HG02885 (cell line): ENCODE results near the gene PCK2.

Experiments
- ATAC-seq: cut with Tn5 transposase; IDR thresholded peaks from one replicate; pipeline ENCODE4 v1.9.1; 2021; ENCODE audit warnings: mild to moderate bottlenecking; ENCODE audit not compliant: unreplicated experiment, poor library complexity

Gene PCK2

DNA sequence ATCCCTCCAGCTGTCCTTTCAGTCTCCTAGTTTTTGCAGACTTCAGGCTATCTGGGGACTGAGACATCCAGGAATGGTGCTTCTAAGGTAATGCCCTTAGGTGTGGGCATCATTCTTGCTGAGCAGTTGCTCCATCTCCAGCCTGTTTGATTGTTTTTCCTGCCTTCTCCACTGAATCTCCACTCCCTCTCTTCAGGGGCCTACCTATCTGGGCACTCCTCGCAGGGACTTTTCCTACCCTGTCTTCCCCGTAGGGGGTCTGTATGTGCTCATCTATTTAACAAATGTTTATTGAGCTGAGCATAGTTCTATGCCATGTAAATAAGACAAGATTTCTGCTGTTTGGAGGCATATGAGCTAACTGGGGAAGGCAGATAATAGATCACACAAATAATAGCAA, 38.9 kb downstream of the PCK2 start:
- no peak for ATAC-seq

DNA sequence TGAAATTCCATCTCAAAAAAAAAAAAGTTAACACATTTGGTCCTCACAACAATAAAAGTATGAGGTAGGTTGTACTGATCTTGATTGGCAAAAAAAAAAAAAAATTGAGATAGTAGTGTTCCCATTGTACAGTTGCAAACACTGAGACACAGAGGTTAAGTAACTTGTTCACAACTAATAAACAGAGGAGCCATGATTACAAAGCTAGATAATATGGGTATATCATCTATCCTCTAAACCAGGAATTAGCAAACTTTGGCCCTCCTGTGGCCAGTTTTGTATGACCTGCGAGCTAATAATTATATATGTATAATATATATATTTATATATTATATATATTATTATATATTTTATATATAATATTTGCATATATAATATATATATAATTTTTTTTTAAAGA, 39.6 kb downstream of the PCK2 start:
- no peak for ATAC-seq

GRCh38 chr14:24135584-24135833, 41.4 kb downstream of the PCK2 start:
- peak; percentile 1 for ATAC-seq

GRCh38 chr14:24135834-24136683, 41.9 kb downstream of the PCK2 start, which contains the start of gene PSME1:
PSME1 (plus strand) TSS chr14:24136194; CDS start chr14:24136263, 69 bp downstream.
- peak; percentile 89 for ATAC-seq

DNA sequence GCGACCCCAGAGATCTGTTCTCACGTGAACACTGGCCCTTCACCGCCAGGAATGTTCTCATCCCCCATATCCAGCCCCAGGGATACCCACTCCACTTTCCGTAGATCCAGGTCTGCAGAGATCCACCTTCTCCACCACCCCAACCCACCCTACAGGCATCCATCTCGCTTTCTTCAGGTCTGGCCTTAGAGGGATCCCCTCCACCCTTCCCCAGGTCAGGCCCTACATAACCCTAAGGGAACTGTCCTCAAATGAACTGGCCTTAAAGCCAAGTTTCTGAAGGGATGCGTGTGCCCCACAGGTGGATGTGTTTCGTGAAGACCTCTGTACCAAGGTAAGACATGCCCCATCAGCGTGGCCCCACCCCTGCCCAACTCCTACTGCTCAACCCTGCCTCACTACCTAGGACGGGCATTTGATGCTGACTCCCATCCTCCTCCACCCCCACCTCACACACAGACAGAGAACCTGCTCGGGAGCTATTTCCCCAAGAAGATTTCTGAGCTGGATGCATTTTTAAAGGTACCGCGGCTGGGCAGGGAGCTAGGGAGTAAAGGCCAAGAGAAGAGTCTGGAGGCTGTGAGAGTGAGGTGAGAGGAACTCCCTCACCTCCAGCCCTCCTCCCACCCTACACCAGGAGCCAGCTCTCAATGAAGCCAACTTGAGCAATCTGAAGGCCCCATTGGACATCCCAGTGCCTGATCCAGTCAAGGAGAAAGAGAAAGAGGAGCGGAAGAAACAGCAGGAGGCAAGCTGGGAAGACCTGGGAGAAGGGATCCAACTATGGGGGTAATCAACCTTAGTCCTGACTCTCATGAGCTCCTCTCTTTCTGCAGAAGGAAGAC, 42.8 kb downstream of the PCK2 start:
- ATAC-seq, result no peak

DNA sequence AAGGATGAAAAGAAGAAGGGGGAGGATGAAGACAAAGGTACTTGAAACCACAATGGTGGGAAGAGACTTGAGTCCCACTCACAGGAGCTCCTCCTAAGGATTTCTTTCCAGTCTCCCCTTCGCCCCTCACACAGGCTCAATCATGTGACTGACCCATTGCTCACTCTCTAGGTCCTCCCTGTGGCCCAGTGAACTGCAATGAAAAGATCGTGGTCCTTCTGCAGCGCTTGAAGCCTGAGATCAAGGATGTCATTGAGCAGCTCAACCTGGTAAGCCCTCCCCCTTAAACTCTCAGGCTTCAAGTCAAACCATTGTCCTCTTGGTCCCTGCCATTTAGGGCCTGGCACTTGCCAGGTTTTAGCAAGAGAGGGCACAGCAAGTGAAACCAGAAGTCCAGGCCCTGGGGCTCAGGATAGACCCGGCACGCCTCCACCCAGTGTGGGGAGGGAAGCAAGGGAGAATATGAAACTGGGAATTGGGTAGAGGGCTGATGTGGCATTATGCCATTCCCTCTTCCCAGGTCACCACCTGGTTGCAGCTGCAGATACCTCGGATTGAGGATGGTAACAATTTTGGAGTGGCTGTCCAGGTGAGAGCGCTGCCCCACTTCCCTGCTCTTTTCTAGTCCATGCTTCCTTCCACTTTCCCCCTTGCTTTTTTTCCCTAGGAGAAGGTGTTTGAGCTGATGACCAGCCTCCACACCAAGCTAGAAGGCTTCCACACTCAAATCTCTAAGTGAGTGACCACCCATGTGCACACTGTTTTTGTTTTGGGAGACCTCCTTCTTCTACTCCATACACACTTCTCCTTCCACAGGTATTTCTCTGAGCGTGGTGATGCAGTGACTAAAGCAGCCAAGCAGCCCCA, 43.7 kb downstream of the PCK2 start:
- no peak for ATAC-seq

DNA sequence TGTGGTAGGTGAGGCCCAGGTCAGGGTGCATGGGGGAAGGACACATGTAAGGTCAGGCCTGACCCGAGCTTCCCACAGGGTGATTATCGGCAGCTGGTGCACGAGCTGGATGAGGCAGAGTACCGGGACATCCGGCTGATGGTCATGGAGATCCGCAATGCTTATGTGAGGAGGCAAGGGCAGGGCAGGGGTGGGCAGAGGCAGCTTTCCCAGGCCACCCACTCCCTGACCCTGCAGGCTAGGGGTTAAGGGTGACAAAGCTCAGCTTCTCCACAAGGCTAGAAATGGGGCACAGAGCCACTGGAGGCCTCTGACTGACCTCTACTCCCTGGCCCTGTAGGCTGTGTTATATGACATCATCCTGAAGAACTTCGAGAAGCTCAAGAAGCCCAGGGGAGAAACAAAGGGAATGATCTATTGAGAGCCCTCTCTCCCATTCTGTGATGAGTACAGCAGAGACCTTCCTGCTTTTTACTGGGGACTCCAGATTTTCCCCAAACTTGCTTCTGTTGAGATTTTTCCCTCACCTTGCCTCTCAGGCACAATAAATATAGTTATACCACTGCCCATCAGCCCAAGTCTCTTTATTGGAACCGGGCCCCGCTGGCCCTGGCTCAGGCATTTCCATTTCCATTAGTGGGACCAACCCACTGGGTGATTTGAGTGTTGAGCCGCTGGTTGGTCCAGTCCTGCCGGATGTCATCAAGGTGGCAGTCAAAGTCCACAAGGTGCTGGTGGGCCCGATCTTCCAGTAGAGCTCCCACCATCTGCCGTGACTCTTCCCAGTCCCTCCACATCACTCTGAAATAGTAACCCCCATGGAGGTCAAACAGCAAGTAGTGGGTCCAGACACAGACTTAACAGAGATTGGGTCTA, 44.5 kb downstream of the PCK2 start:
- no peak for ATAC-seq

DNA sequence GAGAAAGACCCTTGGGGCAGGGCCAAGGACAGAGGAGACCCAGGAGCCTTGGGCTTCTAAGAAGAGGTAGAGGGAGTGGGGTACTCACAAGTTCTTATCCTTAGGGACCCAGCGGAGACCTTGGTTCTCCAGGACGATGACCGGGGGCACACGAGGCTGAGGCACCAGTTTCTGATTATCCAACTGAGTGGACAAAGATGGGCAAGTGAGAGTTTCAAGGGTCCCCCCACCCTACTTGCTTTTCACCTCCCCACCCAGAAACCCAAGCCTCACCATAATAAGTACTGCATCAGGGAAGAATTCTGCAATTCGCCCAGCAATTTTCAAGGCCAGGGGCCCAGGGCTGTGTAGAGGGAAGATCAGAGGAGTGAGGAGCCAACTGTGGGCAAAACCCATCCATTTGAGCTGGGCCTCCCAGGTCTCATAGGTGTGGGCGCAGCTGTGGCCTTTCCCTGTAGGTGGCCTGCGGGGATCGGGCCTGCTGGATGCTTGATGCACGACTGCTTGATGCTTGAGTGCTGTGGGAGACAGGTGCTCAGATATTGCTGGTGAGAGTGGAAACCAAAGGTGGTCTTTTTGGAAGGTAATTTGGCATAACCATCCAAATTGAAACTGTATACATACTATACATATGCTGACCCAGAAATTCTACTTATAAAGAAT, 45.3 kb downstream of the PCK2 start:
- ATAC-seq, result no peak

DNA sequence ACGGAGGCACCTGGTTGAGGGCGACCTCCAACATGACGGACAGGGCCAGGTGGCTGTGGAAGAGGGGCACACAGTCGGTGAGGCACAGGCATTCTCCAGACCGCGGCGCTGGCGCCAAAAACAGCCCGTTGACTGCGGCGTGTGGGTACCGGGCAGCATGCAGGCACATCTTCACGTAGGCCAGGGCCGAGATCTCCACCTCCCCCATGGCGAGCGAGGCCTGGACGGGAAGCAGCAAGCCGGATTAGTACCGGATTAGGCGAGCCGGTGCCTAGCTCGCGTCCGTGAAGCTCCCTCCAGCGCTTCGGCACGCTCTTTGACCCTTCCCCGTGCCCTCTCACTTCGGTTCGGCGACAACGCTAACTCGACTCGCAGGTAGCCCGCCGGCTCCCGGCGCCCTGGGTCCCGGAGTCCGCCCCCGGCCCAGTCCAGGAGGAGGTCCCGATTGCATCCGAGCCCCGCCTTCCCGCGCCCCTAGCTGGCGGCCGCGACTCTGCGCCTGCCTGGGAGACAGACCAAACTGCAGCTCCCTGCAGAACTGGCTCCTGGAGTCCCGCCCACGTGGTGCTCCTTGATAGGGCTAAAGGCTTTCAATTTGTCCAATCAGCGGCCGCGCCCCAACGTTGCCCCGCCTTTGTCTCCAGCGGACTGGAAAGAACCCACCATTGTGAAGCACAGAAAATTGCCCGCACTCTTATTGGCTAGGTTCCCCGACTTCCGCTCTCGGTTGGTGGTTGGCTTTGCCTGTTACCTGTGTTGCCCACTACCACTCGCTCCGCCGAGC, 47.2 kb downstream of the PCK2 start, which contains the start of gene EMC9:
Gene EMC9, minus strand, starts transcription at position 495 of the 784 bp plus-strand sequence. Its CDS starts 287 bp downstream, at position 208.
- ATAC-seq, result peak; percentile 86

GRCh38 chr14:24143511-24143910, 49.4 kb downstream of the PCK2 start:
- no peak for ATAC-seq

GRCh38 chr14:24144451-24144850, 50.3 kb downstream of the PCK2 start:
- ATAC-seq, result no peak

DNA sequence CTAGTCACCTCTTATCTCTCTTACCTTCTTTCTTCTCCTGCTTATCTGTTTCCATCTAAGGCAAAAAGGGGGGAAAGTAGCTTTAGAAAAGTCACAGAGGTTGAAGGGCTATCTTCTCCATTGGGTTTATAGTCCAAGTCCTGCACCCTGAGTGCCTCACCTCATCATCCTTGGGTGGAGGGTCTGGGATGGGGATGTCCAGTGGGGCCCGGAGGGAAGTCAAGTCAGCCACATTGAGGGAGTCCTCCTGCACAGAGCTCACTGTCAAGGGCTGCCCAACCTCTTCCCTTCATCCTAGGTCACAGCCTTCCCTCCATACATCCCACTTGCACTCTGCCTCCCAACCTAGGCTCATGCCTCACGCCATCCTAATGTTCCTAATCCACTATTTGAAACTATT, 51.1 kb downstream of the PCK2 start:
- ATAC-seq, result no peak

- ATAC-seq, result no peak
These were observed 51.8 kb downstream of the PCK2 start for GRCh38 chr14:24145690-24146452.

DNA sequence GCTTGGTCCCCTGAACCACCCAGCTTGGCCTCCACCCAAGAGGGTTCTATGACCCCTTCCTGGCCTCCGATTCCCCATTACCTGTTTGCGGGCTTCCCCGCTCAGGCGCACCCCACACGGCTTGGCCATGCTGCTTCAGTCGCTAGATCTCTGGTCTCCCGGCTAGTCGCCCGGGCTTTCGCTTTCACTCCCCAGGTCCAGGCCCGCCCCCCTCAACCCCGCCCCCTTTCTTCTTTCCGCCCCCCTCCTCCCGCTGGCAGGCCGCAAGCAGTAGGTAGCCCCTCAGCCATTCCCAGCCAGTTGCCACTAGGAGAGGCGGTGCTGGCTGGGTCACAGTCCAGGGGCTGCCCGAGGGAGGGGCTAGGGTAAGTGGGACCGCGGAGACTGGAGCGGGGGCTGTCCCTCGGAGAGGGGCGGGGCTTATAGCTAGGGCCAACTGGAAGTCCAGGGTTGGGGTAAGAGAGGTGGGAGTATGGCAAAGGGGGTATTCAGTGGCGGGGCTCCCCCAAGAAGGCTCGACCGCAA, 52.4 kb downstream of the PCK2 start, which contains the start of gene PSME2:
Gene PSME2, minus strand, starts transcription at position 158 of the 525 bp plus-strand sequence. Its CDS starts 29 bp downstream, at position 129.
- peak; percentile 69 for ATAC-seq

- peak; percentile 86 for ATAC-seq
These were observed 53.1 kb downstream of the PCK2 start, which contains the start of gene RNF31 for GRCh38 chr14:24146978-24147760. RNF31 (plus strand) TSS chr14:24147498; CDS start chr14:24147699, 201 bp downstream.

- no peak for ATAC-seq
These were observed 53.8 kb downstream of the PCK2 start for GRCh38 chr14:24147761-24148428.
